Urinary bladder (tissue), 4 donors: ENCODE data around the gene THAP5. TPM values are rescaled to one million over a fixed set of nuclear protein-coding genes. Genes with fewer than 3 reads are reported as not detected.
A peak's percentile ranks its signal among the peaks of the same experiment; 100 is the strongest.

ENCODE experiments used
- DNase-seq: peaks from one replicate; pipeline ENCODE4 v3.0.0-alpha.2; 2015; ENCODE audit errors: extremely low spot score
- H3K27ac ChIP-seq: one replicate; pipeline ENCODE4 v1.5.1; 2013; ENCODE audit warnings: low read depth, mild to moderate bottlenecking, moderate library complexity
- H3K36me3 ChIP-seq: one replicate; pipeline ENCODE4 v1.6.1; 2013; ENCODE audit warnings: mild to moderate bottlenecking, moderate library complexity; ENCODE audit not compliant: insufficient read depth
- H3K4me1 ChIP-seq: one replicate; pipeline ENCODE4 v1.6.1; 2013; ENCODE audit warnings: mild to moderate bottlenecking, moderate library complexity; ENCODE audit not compliant: insufficient read depth
- H3K4me3 ChIP-seq: one replicate; pipeline ENCODE4 v1.5.1; 2013; ENCODE audit warnings: low read depth, low read length
- WGBS: extraction: QIAGEN DNeasy Blood & Tissue Kit; methylation state at CpG from one replicate; pipeline ENCODE4 v1.1.7; 2013; 5-methylcytosine and 5-hydroxymethylcytosine counted together
- polyA plus RNA-seq: library from polyadenylated mRNA; stranded (reverse); fragments of 200-250 nt; gene quantifications from one replicate; pipeline ENCODE4 v1.2.3, GENCODE V29; 2013
- total RNA-seq: library from RNA; depleted of rRNA; stranded (reverse); fragments of >200 nt; gene quantifications from one replicate; pipeline ENCODE4 v1.2.3, GENCODE V29; 2014
- donor health status: healthy with polysubstance abuse.
- donor health status: healthy.

The THAP5 gene
- total and polyA plus RNA-seq, 2 donors, result 13.2 to 66.2 TPM

DNA sequence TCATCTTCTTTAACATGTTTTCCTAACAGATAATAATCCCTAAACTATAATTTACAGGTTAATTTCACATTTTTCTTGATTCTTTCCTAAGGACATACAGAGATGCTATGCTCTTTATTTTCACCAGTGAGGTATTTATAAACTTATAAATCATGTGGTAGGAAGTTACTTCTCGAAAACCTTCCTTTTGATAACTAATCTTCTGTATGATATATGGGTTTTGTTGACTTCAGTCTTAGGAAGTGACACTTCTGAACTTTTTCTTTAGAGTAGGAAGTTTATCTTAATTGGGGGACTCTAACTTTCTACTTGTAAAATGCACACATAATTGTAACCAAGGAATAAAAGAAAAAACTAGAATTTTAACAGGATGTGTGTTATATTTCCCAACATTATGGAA lies 33.8 kb downstream of the THAP5 start:
- Histone ChIP-seq H3K36me3 (no peaks in the 10 kb centered on the region), H3K4me1 (no peaks in the 10 kb centered on the region), H3K4me3 (no peak overlapping the region), H3K27ac (no peak overlapping the region)
- DNase-seq, result no peak
- 50% methylated on average over 1 of the region's 1 CpG for WGBS

DNA sequence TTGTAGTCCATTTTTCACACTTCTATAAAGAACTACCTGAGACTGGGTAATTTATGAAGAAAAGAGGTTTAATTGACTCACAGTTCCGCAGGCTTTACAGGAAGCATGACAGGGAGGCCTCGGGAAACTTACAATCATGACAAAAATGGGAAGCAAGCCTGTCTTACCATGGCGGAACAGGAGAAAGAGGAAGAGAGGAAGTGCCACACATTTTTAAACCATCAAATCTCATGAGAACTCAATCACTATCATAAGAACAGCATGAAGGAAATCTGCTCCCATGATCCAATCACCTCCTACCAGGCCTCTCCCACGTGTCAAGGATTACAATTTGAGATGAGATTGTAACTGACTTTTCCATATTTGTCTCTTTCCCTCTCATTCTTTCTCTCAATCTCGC lies 34.2 kb downstream of the THAP5 start:
- Histone ChIP-seq H3K27ac (no peak overlapping the region), H3K4me3 (no peak overlapping the region), H3K4me1 (no peaks in the 10 kb centered on the region), H3K36me3 (no peaks in the 10 kb centered on the region)
- 64% methylated on average over 5 of the region's 5 CpGs for WGBS
- DNase-seq, result no peak

DNA sequence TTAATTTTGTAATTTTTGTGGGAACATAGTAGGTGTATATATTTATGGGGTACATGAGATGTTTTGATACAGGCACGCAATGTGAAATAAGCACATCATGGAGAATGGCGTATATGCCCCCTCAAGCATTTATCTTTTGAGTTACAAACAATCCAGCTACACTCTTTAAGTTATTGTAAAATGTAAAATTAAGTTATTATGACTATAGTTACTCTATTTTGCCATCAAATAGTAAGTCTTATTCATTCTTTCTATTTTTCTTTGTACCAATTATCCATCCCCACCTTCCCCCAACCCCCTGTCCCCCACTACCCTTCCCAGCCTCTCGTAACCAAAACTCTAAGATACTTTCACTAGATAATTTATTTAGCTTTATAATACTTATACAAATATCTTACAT lies 35.8 kb downstream of the THAP5 start:
- WGBS, result 93% methylated on average over 3 of the region's 3 CpGs

DNA sequence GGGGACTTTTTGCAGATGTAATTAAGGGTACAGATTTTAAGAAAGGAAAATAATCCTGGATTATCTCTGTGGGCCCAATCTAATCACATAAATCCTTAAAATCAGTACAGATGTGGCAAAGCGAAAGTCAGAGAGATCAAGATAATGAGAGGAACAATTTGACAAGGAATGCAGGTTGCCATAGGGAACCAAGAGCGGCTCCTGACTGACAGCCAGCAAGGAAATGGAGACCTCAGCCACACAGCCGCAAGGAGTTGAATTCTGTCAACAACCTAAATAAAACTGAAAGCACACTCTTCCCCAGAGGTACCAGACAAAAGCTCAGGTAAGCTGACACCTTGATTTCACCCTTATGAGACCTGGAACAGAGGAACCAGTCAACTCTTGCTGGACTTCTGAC lies 40.2 kb downstream of the THAP5 start:
- H3K4me3 ChIP-seq, result no peak overlapping the region
- WGBS, result 64% methylated on average over 3 of the region's 3 CpGs
- H3K27ac ChIP-seq, result no peak overlapping the region
- no peak for DNase-seq
- peaks cover 2% of the 10 kb centered on the region for H3K4me1 ChIP-seq
- H3K36me3 ChIP-seq, result no peaks in the 10 kb centered on the region

More for the DNA sequence above, 35.8 kb downstream of the THAP5 start:
- Histone ChIP-seq H3K4me1 (no peaks in the 10 kb centered on the region), H3K27ac (no peak overlapping the region), H3K4me3 (no peak overlapping the region), H3K36me3 (no peaks in the 10 kb centered on the region)
- no peak for DNase-seq

DNA sequence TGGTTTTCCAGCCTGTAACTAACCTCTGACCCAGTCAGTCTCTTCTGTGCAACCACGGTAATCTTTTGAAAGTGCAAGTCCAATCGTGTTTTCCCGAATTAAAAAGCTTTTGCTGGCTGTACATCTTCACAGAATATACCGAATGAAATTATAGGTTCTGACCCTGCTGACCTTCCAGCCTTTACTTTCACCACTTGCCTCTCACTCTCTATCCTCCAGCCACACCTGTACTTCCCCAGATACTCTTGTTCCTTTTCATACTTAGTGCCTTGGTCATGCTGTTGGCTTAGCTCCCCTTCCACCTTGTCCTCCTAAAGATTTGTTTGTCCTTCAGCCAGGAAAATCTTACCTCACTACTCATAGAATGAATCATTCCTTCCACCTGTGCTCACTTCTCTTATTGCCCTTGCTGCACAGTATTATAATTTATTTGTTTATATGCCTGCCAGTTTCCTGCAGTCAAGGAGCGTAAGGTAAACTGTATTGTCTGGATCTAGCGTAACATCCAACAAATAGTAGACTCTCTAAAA lies 41.3 kb downstream of the THAP5 start:
- 88% methylated on average over 6 of the region's 6 CpGs for WGBS
- Histone ChIP-seq H3K27ac (peak overlapping the region; percentile 15), H3K4me3 (no peak overlapping the region), H3K36me3 (no peaks in the 10 kb centered on the region), H3K4me1 (peaks cover 2% of the 10 kb centered on the region)
- DNase-seq, result no peak

DNA sequence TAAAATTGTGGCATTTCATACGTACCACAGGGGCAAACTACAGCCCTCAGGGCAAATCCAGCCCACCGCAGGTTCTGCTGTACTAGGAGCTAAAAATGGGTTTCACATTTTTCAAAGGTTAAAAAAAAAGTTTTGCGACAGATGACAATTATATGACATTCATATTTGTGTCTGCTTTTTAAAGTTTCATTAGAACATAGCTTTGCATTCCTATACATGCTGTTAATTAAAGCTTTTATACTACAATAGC lies 42.8 kb downstream of the THAP5 start:
- peak overlapping the region; percentile 97 for H3K27ac ChIP-seq
- H3K36me3 ChIP-seq, result no peaks in the 10 kb centered on the region
- H3K4me1 ChIP-seq, result peaks cover 2% of the 10 kb centered on the region
- 8% methylated on average over 3 of the region's 3 CpGs for WGBS
- no peak for DNase-seq
- peak overlapping the region; percentile 61 for H3K4me3 ChIP-seq

DNA sequence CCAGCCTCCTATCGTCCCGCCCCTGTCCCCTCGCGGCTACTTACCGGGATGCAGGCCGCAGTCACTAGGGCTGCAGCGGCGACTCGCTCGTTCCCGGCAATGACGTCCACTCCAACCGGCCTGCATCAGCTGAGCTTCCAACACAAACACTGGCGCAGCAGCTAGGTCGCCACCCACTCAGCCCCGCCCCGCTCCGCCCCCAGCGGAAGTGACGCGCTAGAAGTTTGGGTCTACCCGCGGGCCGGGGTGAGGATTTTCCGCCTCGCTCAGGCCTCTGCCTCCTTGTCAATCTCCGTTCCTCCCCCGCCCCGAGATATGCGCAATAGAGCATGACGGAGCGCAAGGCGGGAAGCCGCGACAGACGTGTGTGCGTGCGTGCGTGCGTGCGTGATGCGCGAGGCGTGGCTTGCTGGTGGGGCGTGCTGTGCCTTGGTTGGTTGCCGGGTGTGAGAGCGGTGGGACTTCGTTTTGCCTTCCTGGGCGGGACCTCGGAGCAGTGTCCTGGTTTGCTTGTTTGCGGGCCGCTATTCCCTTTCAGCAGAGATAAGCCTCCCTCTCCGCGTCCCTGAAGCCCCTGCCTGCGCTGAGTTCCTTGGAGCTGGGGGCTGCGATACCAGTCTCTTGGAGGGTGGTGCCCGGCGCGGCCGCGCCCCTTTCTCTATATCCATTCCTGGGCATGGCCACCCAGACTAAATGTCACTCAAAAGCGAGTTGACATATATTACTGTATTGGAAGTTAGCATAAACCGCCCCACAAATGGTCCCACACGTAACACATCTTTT lies 43.3 kb downstream of the THAP5 start, which contains the start of gene PNPLA8:
Gene PNPLA8 (minus strand): TSS at position 151 of the 783 bp plus-strand sequence. CDS start 10,644 bp downstream, outside the sequence.
- under 1% methylated on average over 64 of the region's 64 CpGs for WGBS
- DNase-seq, result peak; percentile 99
- Histone ChIP-seq H3K4me3 (peak within 1 kb of the TSS; percentile 64), H3K27ac (peak within 1 kb of the TSS; percentile 99), H3K36me3 (no peaks in the 10 kb centered on the region), H3K4me1 (peaks cover 2% of the 10 kb centered on the region)

DNA sequence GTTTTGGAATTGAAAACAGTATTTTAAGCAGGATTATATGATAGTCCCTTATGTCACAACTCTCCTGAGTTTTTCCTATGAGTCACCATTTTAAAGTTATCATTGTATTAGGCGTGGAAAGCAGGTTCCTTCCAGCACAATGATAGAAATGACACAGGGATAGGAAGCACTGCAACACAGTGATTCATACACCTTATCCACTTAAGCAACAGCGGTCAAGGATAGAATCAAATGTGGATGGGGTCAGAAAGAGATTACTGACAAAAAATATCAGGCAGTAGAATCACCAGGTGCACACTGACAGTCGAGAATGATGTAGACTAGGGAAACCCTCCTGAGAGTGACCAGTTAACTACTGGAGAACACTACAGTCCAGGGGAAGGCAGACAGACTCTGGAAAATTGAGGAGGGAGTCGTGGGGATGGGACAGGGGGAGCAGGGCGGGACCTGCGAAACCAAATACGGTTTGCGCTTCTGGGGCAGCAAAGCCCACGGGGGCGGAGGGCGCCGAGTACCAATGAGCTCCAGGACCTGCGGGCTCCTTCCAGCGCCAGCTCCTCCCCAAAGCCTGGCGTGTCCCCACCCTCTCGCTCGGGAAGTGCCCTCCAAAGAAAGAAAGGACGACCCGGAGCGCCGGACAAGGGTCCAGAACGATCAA lies 44.0 kb downstream of the THAP5 start:
- under 1% methylated on average over 22 of the region's 22 CpGs for WGBS
- DNase-seq, result no peak
- H3K27ac ChIP-seq, result peak overlapping the region; percentile 99
- H3K36me3 ChIP-seq, result no peaks in the 10 kb centered on the region
- H3K4me1 ChIP-seq, result peaks cover 2% of the 10 kb centered on the region
- H3K4me3 ChIP-seq, result peak overlapping the region; percentile 64

DNA sequence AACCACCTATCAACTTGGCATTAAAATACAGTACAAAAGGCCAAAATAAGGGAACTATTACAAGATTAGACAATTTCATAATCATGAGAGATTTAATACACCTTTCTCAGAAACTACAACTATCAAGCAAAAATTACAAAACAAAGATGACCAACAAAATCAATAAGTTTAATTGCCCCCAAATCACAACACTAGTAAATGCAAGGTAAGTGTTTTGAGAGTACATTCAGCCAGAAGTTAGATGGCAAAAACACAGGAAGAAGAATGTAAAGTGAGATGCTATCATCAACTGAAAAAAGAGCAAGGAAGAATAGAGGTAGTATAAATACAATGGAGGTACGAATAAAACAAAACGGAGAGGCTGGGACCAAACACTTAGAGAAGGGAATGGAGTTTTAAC lies 46.7 kb downstream of the THAP5 start:
- Histone ChIP-seq H3K4me1 (peaks cover 5% of the 10 kb centered on the region), H3K4me3 (no peak overlapping the region), H3K27ac (no peak overlapping the region), H3K36me3 (peaks cover 2% of the 10 kb centered on the region)
- DNase-seq, result no peak
- 83% methylated on average over 2 of the region's 2 CpGs for WGBS

DNA sequence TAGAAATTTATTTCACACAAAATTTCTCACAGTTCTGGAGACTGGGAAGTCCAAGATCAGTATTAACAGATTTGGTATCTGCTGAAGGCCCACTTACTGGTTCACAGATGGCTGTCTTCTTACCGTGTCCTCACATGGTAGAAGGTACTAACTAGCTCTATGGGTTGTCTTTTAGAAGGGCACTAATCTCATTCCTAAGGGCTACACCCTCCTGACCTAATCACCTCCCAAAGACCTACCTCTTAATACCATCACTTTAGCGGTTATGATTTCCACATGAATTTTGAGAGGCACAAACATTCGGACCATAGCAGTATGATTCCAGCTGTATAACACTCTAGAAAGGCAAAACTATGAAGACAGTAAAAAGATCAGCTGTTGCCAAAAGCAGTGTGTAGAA lies 51.6 kb downstream of the THAP5 start:
- Histone ChIP-seq H3K4me1 (peaks cover 2% of the 10 kb centered on the region), H3K36me3 (peaks cover 6% of the 10 kb centered on the region), H3K27ac (no peak overlapping the region), H3K4me3 (no peak overlapping the region)
- 98% methylated on average over 3 of the region's 3 CpGs for WGBS
- DNase-seq, result no peak

DNA sequence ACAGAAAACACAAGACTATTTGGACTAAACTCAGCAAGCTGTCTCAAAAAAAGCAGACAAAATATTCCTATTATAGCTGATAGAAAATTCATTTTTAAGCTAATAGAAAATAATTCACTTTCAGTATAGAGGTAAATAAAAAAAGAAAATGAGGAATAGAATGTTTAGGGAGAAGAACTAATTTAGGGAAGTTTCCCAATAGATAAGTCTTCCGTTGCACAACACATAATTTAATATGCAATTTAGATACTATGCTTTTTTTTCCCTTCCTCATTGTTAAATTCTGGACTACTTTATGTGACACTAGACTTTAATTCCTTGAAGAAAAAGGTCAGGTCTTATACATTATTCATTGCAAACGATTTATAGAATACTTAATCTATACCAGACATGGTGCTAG lies 53.9 kb downstream of the THAP5 start:
- Histone ChIP-seq H3K36me3 (peaks cover 6% of the 10 kb centered on the region), H3K4me1 (peaks cover 2% of the 10 kb centered on the region), H3K27ac (no peak overlapping the region), H3K4me3 (no peak overlapping the region)
- 85% methylated on average over 2 of the region's 2 CpGs for WGBS
- no peak for DNase-seq

DNA sequence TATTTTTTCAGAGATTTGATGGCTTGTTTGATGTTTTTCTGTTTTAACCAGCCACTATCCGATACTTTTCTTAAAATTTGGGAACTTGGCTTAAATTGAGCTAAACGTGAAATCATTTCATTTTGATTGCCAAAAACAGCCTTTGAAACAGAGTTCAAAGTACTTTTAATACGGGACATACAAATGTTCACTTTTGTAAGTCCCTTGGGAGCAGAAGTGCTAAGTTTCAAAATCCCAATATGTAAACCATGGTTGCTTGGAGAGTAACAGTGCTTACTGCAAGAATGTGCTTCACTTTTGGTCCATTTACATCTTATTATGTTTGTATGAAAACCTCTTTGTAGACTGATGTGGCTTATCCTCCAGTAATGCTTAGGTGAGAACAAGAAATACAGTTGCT lies 54.5 kb downstream of the THAP5 start:
- no peak overlapping the region for H3K27ac ChIP-seq
- H3K4me1 ChIP-seq, result peaks cover 2% of the 10 kb centered on the region
- no peak overlapping the region for H3K4me3 ChIP-seq
- peaks cover 6% of the 10 kb centered on the region for H3K36me3 ChIP-seq
- 56% methylated on average over 3 of the region's 3 CpGs for WGBS
- no peak for DNase-seq
